ENCODE data around the gene ZNF785. TPM values are rescaled to one million over a fixed set of nuclear protein-coding genes. Genes with fewer than 3 reads are reported as not detected.

ZNF785 gene
- total and polyA plus RNA-seq, 2 of the 13 experiments (the other 11 are each of a cell fraction or from before 2014, with no cell fraction given), result 0.01 TPM; not detected in 1

GRCh38 chr16:30534368-30535105, 51.0 kb downstream of the ZNF785 start, which contains the start of gene ZNF747 (continued):
- TF ChIP-seq SKIL (CRISPR knock-in tag; IDR thresholded peaks at IDR 0.05; ENCODE audit: borderline replicate concordance) (peak; percentile 58), ZNF781 (CRISPR knock-in tag; IDR thresholded peaks at IDR 0.05; ENCODE audit: borderline replicate concordance, not compliant biosample characterization) (peak; percentile 87), SRF (IDR thresholded peaks at IDR 0.05; ENCODE audit: low read depth, low read length) (no peak), MTERF4 (CRISPR knock-in tag; IDR thresholded peaks at IDR 0.05) (no peak), THYN1 (CRISPR knock-in tag; IDR thresholded peaks at IDR 0.05; ENCODE audit: borderline replicate concordance, low read depth) (peak; percentile 71), FOXK2 (IDR thresholded peaks at IDR 0.05) (no peak), AKNA (CRISPR knock-in tag; IDR thresholded peaks at IDR 0.05; ENCODE audit: borderline replicate concordance) (no peak), ZNF317 (CRISPR knock-in tag; IDR thresholded peaks at IDR 0.05) (peak; percentile 57), NKX3-1 (CRISPR knock-in tag; IDR thresholded peaks at IDR 0.05) (no peak; the same call in none of the 2 replicates), NFAT5 (CRISPR knock-in tag; IDR thresholded peaks at IDR 0.05) (no peak; the same call in 1 of the 2 replicates), NFE2L1 (CRISPR knock-in tag; IDR thresholded peaks at IDR 0.05; ENCODE audit: borderline replicate concordance) (no peak), ZMAT5 (CRISPR knock-in tag; IDR thresholded peaks at IDR 0.05; ENCODE audit: borderline replicate concordance, low read depth) (no peak; the same call in 1 of the 2 replicates), NFKBIZ (CRISPR knock-in tag; IDR thresholded peaks at IDR 0.05) (no peak), ZNF780A (CRISPR knock-in tag; IDR thresholded peaks at IDR 0.05) (peak; percentile 57; the same call in 1 of the 2 replicates)
